ENCODE measurements around the gene OXSR1.

The OXSR1 gene

DNA sequence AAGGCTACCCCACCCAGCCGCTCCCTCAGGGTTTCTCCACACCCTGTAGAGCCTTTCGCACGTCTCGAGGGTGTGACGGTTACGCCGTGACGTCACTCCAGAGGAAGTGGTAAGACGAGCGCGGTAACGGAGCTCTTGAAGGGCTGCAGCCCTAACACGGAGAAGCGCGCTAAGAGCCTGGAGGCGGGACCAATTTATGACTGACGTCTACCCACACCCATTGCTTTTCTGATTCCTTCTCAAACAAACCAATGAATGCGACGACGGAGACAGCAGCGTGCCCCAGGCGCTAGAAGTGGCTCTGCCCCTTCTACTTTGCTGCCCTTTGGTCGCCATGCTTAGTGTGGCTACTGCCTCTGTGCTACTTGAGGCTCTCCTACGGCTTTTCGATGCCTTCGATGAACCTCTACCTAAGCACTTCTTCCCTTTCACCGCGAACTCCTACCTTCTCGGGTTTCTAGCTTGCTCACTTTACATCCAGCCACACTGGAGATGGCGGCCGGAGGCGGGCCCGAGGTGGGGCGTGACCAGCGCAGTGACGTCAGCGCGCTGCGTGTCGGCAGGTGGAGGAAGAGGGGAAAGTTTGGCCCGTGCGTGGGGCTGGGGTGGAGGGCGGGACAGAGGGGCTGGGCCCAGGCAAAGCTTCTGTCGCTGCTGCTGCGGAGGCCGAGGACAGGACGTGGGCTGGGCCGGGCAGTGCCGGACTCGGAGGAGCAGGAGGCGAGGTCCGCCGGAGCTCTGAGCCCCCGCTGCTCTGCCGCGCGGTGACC lies at the start of gene OXSR1:
Gene OXSR1, plus strand, starts transcription at position 586 of the 770 bp plus-strand sequence. CDS start 340 bp downstream, outside the sequence.
- peak; percentile 87 for DNase-seq

DNA sequence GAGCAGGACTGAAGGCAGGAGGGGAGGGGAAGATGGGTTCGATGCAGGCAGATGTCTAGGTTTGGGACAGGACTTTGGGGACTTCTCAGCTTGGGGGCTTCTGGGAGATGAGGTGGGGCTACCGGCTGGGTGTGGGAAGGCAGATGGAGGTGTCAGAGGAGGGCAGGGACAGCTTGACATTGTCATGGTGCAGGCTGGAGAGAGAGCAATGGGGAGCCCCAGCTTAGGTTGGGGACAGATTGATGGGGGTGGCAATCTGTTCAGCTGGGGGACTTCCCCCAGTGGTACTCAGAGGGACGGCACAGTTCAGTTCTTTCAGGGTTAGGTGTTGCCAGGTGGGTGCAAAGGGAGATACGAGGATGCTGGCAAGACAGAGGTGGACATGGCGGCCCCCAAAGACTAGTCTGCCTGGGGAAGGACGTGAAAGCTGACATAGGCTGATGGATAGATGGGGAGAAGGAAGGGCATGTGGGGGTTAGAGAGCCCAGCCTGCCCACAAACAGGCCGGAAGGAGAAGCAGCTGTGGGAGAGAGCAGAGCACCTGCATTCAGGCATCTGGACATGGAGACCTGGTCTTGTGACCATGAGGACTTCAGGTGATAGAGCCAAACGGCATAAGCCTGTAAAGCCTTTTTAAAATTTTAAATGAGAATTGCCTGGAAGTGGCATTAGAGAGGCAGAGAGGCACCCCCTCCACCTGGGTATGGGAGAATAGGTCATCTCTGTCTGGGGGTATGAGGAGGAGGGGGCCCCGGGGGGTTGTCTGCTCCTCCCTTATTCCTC lies 49.5 kb upstream of the OXSR1 start:
- DNase-seq: no peak

DNA sequence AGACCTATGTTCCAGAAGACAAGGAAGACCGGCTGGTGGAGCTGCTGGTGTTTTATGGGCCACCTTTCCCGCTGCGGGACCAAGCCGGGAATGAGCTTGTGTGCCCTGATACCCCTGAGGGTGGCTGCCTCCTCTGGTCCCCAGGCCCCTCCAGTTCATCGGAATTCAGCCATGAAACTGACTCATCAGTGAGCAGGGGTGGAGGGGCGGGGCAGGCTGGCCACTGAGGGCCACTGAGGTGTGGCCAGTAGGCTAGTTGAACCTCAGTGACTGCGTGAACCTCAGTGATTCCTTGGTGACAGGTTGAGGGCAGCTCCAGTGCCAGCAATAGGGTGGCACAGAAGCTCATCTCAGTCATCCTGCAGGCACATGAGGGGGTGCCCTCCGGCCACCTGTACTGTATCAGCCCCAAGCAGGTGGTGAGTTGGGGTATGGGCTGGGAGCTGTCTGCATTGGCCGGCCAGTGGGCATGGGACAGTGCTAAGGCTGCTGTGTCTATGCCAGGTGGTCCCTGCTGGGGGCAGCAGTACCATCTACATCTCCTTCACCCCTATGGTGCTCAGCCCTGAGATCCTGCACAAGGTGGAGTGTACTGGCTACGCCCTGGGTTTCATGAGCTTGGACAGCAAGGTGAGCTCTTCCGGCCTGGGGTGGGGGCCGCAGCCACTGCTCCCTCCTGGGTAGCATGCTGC lies 48.7 kb upstream of the OXSR1 start:
- DNase-seq: no peak

DNA sequence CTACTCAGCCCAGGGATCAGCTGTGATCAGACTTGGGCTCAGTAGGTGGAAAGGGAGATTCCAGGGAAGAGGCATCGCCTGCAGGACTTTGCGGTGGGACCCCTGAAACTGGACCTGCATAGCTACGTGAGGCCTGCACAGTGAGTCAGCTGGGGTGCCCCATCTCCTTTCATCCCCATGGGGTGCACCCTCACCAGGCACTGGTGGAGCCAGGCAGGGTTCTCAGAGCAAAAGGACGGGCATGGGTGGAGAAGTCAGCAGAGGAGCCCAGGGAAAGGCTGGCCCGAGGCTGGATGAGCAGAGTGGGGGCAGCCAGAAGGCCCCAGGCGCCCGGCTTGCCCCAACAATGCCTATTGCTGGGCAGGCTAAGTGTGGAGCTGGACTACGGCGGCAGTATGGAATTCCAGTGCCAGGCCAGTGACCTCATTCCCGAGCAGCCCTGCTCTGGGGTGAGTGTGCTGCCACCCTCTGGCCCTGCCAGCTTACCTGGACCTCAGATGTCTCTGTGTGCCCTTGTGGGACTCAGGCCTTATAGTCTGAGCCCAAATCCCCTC lies 48.1 kb upstream of the OXSR1 start:
- DNase-seq: no peak

DNA sequence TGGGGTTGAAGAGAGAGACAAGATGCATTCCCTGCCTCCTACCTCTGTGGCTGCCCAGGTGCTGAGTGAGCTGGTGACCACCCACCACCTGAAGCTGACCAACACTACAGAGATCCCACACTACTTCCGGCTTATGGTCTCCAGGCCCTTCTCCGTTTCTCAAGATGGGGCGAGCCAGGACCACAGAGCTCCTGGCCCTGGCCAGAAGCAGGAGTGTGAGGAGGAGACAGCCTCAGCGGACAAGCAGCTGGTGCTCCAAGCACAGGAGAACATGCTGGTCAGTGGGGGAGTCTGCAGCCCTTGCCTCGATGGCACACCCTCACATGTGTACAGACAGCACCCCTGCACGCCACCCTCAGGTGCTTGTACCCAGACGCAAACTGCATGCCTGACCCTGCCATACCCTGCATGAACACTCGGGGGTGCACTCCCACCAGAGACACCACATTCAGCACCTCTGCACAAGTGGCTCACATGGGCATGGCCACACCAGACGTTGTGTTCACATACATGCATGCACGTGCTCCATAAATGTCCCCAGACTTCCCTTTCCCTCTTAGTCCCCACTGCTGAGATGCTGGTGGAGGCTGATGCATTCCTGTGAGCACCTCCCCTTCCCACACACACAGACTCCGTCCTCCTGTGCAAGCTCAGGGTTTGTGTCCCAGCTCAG lies 47.5 kb upstream of the OXSR1 start:
- DNase-seq: peak; percentile 20

DNA sequence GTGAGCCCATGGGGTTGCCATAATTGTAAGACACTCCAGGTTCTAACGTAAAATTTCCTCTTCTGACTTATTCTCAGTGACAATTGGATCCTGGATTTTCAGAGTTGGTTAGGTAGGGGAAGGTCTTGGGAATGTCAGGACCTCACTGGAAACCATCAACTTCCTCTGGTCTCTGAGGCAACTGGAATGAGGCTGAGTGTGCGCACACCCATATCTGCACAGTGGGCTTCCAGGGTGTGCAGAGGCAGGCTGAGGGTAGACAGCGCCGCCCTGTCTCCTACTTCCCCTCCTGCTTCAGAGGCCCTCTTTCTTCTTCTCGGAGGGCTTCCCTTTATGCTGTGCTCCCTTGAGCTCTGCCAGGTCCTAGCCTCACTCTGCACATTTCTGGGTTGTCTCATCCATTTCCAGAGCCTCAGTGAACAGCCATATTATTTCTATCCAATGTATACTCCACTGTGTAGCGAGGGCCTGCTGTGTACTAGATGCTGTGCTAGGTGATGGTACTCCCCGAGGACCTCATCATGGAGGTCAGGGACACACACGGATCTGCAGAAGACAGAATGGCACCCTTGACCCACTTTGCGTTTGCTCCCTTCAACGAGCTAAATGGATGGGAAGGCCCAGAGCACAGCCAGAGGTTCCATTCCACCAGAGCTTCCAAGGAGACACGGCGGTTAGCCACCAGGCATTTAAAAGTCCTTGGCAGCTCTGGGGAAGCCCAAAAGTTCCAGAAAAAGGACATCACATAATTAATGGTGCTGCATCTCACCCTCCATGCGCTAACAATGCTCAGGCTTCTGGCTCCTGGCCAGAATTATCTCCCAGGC lies 46.7 kb upstream of the OXSR1 start:
- DNase-seq: no peak

DNA sequence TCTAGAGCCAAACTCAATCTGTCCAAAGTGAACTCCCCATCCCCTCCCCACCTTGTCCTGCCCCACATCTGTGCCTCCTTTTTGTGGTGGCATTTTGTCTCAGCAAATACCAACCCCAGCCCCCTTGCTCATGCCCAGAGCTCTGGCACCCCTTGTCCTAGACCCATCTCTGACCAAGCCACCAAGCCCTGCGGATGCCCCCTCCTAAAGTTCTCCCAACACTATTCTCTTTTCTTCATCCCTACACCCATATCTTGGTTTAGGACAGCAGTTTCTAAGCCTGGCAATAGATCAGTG lies 46.1 kb upstream of the OXSR1 start:
- DNase-seq: no peak

DNA sequence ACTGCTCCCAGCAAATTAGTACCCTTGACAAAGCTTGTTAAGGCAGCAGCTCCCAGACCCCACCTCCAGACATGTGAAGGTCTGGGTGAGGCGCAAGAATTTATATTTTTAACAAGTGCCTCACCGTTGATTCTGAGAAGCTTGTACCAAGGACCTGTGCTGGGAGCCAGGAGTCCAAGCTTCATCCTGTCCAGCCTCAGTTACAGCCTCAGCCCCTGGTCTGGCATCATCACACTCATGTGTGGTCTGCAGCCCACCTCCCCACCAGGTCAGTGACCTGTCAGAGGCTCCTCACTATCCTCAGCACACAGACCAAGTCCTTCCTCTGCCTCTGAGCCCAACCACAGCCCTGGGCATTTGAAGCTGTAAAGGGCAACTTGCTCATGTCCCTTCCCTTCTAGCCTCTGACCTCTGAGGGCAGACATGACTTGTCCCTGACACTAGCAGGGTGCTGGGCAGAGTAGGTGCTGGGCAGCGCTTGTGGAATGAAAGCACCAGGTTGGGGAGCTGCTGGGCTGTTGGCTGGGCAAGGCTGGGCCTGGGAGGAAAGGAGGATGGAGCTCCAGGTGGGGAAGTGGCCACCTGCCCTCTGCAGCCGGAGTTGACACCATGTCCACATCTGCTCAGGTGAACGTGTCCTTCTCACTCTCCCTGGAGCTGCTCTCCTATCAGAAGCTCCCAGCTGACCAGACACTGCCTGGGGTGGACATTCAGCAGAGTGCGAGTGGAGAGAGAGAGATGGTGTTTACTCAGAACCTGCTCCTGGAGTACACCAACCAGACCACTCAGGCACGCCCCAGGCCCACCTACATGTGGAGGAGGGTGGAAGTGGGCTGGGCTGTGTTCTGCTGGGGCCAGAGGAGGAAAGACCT lies 45.3 kb upstream of the OXSR1 start:
- DNase-seq: no peak

DNA sequence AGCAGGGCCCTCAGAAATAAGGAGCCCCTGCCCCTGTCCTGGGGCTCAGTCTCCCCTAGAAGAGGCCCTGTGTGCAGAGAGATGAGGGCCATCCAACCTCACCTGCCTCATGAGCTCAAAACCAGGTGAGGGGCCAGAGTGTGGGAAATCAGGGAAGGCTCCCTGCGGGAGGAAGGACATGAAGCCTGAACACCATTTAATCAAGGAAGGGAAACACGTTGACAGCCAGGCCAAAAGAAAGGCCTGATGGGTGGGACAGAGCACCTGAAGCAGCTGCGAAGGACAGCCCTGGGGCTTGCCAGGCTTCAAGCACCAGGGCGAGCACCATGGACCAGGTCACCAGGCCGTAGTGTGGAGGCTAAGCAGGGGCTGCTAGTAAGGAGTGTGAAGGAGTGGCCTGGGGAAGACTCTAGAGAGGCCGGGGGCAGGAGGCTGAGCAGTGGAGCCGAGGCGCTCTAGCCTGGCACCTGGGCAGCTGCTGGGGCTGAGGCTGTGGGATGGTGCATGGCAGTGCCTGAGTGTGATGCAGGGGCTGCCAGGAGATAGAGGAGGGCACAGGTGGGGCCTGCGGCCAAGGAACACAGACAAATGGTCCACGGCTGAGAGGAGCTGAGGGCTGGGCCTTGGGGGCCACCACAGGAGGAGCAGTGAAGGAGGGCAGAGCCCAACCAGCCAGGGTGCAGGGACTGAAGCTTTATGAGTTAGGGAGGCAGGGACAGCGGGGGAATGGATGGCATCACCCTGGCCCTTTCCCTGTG lies 44.5 kb upstream of the OXSR1 start:
- no peak for DNase-seq

DNA sequence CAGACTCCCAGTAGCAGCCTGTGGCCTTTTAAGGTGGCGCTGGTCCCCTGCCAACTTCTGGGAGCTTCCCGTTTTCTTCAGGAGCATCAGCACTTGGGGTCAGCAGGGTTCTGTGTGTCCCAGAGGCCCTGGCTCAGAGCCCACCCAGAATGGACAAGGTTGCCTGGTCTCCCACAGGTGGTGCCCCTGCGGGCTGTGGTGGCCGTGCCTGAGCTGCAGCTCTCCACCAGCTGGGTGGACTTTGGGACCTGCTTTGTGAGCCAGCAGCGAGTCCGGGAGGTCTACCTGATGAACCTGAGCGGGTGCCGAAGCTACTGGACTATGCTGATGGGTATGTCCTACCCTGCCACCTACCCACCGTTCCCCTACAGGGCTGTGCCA lies 43.9 kb upstream of the OXSR1 start:
- DNase-seq: no peak

DNA sequence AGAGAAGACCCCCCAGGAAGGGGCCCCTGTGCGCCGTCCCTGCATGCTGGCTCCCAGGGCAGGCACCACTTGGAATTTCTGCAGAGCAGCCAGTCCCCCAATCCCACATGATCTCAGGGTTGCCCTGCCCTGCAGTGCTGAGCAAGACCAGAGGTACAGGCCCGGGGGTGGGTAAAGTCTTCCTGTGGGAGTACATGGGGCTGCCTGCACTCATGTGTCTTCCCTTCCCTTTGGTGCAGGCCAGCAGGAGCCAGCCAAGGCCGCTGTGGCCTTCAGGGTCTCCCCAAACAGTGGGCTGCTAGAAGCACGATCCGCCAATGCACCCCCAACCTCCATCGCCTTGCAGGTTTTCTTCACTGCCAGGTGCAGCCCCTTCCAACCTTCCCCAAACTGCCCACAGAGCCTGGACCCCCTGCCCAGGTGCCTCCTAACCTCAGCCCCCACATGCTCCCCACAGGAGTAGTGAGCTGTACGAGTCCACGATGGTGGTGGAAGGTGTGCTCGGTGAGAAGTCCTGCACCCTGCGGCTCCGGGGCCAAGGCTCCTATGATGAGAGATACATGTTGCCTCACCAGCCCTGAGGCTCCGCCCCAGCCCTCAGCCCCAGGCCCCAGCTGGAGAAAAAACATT lies 43.4 kb upstream of the OXSR1 start:
- no peak for DNase-seq

DNA sequence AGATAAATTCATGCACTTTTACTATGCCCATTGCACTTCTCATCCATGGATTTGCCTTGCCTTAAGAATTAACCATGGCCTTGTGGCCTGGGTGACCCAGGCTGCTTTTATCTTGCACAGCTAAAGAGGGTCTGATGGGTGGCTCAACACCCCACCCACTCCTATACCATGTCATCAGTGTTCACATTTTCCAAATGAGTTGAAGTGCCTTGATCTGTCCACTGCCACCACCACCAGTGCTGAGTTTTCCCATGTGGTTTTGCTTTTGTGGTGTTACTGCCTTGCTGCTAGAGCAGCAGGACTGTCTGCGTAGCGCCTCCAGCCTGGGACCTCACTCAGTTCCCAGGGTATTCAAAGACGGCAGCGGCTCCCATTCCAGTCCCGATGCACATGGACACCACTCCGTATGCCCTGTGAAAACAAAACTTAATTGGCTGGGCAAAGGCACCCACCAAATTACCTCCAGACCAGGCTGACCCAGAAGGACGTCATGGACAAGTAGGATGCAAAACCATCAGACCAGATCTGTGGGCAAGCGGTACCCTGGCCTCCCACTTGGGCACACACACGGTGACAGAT lies 42.5 kb upstream of the OXSR1 start:
- DNase-seq: no peak

DNA sequence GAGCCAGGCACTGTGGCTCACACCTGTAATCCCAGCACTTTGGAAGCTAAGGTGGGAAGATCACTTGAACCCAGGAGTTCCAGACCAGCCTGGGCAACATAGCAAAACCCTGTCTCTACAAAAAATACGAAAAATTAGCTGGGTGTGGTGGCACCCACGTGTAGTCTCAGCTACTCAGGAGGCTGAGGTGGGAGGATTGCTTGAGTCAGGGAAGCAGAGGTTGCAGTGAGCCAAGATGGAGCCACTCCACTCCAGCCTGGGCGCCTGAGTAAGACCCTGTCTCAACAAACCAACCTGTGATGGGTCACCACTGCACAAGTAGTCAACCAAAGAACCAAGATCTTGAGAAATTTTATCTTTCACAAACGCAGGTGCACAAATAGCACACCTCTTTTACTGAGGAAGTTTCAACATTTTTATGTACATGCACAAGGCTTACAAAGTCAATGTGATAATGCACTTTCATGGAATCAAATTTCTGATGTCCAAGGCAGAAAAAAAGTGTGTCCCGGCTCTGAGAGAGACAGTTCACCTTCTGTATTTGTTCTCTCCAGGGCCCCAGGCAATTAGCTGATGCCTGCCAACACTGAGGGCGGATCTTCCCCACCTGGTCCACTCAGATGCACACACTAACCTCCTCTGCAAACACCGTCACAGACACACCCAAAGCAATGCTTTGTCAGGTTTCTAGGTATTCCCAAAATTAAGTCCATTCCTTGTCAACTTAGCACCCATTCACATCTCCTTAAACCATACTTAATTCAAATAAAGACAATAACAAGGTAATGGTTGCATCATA lies 40.8 kb upstream of the OXSR1 start:
- no peak for DNase-seq

DNA sequence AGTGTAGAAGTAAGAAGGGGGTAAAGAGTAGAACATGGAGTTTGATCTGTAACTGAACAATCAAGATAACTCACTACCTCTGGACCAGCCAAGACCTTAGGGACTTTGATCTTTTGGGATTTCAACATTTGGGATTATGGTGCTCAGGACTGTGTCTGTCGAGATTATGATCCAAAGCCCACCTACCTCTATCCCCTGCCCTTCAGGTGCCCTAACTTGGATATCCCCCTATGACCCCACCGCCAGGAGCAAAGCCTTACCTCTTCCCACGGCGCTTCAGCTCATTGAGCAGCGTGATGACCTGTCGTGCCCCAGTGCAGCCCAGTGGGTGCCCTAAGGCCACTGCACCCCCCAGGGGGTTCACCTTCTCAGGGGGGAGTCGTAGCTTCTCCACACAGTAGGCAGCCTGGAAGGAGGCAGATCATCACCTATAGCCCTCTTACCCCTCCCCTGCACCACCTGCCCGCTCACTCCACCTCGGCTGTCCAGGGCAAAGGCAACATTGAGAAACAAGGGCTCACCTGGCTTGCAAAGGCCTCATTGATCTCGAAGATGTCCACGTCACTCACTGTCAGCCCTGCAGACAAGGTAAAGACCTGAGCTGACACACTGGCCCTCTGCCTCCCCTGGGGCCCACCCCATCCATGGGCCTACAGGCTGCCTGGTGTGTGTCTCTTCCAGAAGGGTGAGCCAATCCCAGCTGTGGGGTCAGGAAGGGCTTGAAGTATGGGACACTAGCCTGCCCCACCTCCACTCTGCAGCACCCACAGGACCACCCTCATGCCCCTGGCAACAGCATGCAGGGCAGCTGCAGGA lies 39.8 kb upstream of the OXSR1 start:
- DNase-seq: no peak

DNA sequence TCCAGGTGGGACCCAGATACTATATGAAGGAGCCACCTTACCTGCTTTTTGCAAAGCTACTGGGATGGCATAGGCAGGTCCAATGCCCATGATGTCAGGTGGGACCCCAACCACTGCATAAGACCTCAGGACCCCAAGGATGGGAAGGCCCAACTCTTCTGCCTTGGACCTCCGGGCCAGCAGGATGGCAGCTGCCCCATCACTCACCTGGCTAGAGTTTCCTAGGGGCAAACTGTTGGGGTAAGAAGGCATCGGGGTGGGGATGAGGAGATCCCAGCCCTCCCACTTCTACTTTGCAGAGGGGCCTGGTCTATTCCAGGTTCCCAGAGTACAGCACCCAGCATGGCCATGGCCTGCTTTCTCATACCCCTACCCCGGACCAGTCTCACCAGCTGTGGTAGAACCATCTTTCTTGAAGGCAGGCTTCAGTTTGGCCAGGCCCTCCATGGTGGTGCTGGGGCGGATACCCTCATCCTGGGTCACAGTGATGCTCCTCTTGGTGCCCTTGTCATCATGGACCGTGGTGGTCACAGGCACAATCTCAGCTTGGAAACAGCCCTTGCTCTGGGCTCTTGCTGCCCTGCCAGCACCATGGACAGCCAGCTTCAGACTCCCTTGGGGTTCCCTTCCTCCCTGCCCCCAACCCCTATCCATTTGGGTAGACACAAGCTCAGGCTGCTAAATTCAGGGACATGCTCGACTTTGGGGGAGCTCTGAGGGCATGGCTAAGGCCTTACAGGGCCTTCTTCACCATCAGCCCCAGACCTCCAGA lies 39.0 kb upstream of the OXSR1 start:
- no peak for DNase-seq

DNA sequence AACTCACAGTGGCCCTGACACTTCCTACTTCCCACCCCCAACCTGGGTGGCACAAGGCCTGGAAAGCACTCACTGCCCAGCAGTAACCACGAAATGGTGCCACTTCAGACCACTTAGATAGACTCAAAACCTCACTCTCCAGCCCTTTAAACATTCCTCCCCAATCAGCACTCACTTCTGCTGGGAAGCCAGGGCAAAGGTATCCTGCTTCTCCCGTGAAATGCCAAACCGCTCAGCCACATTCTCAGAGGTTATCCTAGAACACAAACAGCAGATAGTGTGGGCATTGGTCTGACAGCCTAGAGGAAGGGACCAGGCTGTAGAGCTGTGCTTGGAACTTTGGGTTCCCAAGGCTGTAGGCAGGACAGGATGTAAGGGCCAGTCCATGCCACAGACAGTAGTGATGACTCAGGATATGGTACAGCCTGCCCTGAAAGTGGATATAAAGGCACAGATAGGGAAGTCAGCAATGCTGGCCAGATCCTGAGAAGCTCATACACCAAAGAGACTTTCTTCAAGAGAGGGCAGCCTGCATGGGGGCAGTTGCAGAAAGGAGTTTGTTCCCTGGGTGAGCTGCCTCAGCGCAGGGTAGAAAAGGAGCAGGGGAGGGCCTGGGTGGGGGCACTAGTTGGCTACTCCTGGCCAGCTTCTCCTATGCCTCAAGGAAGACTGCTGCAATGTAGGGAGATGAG lies 37.6 kb upstream of the OXSR1 start:
- no peak for DNase-seq

All from NK-92 treated with Interleukin-12 subunit alpha and Interleukin-12 subunit beta, amount 100 ng/mL, for 24 hours (cell line).